GM10266 (cell line): ENCODE data around the gene AOC2.
"Not testable (repeated sequence)": the region's sequence is repeated elsewhere in the genome, so short reads cannot be mapped to it uniquely, and the experiment has no call there.

Source experiments
- DNase-seq: peaks from one replicate; pipeline ENCODE4 v3.0.0; 2012; ENCODE audit errors: extremely low spot score
- TF ChIP-seq, protein P1 (sequence below): IDR thresholded peaks from 2 replicates; pipeline ENCODE4 v1.5.1; 2012; ENCODE audit warnings: mild to moderate bottlenecking, low read depth; ENCODE audit not compliant: control insufficient read depth, insufficient read depth; ENCODE audit errors: missing control alignments

AOC2 gene

GRCh38 chr17:42865638-42866094 lies 21.3 kb downstream of the AOC2 start:
- DNase-seq: no peak
- TF ChIP-seq, protein P1, sequence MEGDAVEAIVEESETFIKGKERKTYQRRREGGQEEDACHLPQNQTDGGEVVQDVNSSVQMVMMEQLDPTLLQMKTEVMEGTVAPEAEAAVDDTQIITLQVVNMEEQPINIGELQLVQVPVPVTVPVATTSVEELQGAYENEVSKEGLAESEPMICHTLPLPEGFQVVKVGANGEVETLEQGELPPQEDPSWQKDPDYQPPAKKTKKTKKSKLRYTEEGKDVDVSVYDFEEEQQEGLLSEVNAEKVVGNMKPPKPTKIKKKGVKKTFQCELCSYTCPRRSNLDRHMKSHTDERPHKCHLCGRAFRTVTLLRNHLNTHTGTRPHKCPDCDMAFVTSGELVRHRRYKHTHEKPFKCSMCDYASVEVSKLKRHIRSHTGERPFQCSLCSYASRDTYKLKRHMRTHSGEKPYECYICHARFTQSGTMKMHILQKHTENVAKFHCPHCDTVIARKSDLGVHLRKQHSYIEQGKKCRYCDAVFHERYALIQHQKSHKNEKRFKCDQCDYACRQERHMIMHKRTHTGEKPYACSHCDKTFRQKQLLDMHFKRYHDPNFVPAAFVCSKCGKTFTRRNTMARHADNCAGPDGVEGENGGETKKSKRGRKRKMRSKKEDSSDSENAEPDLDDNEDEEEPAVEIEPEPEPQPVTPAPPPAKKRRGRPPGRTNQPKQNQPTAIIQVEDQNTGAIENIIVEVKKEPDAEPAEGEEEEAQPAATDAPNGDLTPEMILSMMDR: no peak

DNA sequence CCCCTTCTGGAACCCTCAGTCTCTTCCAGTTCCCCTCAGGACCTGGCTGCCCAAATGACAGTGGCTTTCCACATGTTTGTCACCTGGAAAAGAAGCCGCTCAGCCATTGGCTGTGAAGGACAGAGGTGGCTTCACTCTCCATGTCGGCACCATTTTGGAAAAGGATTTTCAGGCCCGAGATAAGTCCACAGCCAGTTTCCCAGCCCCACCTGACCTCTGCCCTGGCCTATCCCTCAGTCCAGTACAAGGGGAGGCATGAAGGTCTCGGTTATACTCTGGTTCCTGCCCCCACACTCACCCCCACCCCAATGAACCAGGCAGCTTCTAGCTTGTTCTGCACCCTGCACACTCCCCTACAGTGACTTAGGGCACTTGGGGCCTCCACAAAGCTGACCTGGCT lies 21.8 kb downstream of the AOC2 start:
- DNase-seq: no peak
- TF ChIP-seq, protein P1: no peak

GRCh38 chr17:42866631-42867575 lies 22.5 kb downstream of the AOC2 start:
- TF ChIP-seq, protein P1: no peak
- DNase-seq: no peak

DNA sequence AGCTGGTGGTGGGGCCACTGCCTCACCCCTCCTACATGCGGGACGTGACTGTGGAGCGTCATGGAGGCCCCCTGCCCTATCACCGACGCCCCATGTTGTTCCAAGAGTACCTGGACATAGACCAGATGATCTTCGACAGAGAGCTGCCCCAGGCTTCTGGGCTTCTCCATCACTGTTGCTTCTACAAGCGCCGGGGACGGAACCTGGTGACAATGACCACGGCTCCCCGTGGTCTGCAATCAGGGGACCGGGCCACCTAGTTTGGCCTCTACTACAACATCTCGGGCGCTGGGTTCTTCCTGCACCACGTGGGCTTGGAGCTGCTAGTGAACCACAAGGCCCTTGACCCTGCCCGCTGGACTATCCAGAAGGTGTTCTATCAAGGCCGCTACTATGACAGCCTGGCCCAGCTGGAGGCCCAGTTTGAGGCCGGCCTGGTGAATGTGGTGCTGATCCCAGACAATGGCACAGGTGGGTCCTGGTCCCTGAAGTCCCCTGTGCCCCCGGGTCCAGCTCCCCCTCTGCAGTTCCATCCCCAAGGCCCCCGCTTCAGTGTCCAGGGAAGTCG lies 23.4 kb downstream of the AOC2 start:
- not testable (repeated sequence) for DNase-seq

DNA sequence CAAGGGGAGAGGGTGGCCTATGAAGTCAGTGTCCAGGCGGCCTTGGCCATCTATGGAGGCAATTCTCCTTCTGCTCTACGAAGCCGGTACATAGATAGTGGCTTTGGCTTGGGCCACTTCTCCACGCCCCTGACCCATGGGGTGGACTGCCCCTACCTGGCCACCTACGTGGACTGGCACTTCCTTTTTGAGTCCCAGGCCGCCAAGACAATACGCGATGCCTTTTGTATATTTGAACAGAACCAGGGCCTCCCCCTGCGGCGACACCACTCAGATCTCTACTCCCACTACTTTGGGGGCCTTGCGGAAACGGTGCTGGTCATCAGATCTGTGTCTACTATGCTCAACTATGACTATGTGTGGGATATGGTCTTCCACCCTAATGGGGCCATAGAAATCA lies 24.0 kb downstream of the AOC2 start:
- DNase-seq: no peak
- TF ChIP-seq, protein P1: no peak

DNA sequence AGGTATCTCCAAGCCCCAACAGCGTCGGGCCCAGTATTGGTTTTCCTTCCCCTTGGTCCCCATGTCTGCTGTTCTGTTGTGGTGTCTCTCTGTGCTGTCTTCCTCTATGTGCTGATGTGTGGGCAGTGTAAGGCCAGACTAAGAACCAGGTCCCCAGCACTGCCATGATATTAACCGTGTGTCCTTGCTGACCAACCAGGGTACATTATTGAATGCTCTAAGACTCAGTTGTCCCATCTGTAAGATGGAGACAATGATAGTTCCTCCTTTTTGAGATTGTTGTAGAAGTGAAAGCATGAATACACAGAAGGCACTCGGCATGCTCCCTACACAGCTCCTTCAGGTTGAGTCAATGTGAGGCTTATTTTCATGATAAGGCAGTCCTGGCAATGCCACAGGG lies 27.3 kb downstream of the AOC2 start:
- TF ChIP-seq, protein P1: no peak
- no peak for DNase-seq

DNA sequence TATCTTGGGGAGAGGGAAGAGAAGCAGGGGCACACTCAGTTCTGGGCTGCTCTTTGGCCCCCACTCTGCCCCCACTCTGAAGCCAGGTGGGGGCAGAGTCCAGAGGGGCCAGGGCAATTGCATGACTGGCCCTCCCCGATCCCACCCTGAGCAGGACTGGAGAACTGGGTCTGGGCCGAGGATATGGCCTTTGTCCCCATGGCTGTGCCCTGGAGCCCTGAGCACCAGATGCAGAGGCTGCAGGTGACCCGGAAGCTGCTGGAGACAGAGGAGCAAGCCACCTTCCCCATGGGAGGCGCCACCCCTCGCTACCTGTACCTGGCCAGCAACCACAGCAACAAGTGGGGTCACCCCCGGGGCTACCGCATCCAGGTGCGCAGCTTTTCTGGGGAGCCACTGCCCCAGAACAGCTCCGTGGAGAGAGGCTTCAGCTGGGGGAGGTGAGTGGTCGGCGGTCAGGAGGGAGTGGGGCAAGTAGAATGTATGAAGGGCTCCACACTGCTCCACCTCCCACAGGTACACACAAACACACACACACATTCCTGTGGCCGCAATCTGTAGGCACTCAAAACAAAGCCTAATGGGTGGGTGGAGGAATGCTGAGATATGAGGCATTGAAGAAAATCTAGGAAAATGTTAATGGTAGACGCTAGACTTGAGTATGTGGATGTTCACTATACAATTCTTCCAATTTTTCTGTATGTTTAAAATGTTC lies 28.0 kb downstream of the AOC2 start:
- no peak for DNase-seq

More for the DNA sequence above, 28.0 kb downstream of the AOC2 start:
- TF ChIP-seq, protein P1: no peak
